Stromal cell of bone marrow (primary cell): ENCODE results near the gene ATP1B1.

Source experiments
- DNase-seq: peaks from one replicate; pipeline ENCODE4 v3.0.0-alpha.2; 2012; ENCODE audit warnings: low read depth

The ATP1B1 gene

DNA sequence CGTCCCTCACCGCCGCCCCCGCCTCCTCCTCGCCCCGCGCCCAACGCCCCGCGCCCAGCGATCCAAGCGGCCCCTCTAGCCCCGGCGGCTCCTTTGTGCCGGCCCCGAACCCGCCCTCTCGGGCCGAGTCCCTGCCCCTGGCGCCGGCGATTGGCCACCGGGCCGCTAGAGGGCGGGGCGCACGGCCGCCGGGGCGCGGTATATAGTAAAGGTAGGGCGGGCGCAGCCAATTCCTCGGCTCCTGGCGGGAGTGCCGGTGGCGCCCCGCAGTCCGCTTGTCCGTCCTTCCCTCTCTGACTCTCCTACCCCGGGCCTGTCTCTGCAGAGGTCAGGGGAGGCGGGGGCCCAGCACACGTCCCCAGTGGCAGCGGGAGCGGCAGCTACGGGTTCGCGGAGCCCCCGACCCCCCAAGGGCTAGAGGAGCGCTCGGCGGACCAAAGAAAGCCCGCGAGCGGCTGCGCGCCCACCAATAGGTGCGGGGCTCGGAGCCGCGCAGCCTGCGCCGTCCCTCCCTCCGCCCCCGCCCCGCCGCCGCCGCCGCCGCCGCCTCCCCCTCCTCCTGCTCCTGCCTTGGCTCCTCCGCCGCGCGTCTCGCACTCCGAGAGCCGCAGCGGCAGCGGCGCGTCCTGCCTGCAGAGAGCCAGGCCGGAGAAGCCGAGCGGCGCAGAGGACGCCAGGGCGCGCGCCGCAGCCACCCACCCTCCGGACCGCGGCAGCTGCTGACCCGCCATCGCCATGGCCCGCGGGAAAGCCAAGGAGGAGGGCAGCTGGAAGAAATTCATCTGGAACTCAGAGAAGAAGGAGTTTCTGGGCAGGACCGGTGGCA lies at the start of gene ATP1B1:
Gene ATP1B1 (plus strand): TSS at position 596 of the 826 bp plus-strand sequence. CDS start 140 bp downstream, at position 736.
- no peak for DNase-seq

DNA sequence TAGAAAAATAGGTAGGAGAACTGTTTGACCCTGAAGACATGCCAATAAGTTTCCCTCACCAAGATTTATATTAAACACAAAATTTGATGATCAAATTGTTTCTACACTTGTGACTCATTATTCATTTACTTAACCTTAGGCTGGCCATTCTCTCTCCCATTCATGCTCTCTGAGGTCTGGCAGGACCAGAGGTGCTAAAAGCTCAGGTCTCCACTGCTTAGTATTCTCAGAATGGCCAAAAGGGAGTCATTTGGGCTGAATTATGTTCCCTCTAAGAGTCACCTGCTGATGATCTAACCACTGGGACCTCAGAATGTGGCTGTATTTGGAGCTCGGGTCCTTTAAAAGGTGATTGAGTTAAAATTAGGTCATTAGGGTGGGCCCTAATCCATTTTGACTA lies 47.1 kb upstream of the ATP1B1 start:
- no peak for DNase-seq

DNA sequence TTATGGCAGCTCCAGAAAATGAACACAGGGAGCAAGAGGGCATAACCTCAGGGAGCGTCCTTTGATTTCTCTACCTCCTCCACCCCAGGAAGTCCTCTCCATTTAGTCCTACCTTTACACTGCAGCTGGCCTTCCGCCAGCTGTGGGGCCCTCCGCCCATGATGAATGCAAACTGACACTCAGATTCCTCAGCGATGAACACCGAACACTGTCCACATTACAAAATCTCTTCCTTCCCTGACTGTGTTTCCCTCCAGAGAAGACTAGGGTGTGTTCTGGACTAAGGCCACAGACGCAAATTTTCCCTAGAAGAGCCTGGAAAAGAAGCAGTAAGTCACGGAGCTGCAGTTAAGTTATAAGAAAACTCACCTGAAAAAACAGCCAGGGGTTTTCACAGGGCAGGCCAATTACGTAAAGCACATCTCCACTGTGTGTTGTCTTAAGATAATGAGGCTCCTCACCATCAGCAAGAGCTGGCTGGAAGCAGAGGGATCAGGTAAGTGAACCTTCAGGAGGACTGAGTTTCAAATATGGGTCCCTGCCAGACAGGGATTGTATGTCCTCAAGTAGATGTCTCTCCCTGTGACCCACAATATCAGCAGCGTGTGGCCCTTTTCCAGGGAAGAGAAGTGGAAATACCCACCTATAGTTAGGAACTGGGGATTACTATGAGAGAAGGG lies 46.3 kb upstream of the ATP1B1 start:
- peak; percentile 15 for DNase-seq

DNA sequence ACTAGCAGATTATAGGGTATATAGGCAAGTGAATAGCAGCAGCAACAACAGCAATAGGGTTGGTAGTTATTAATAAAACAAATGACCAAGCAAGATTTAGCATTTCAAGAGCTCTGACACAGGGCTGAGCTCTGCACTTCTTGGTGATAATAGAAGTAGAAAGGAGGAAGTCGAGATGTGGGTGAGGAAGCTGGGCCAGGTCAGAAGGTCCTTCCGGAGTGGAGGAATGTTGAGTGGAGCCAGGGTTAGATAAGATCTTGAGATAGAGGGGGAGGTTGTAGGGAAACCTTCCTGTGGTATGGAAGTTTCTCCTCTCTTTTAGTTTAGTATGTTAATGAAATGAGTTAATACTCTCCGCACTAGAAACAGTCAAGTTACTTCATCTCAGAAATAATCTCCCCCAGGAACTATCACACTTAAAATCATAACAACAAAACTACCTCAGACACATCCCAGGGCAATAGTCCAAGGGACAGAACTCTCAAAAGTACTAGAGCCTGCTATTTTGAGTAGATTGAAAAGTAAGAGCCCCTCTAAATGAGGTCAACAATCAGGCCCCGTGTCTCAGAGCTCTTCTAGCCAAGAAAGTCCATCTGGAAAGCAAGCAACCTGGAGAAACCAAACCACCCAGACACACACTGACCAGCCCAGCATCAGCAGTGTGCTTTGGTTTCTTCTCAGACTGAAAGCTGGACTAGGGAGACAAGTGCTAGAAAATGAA lies 45.4 kb upstream of the ATP1B1 start:
- no peak for DNase-seq

DNA sequence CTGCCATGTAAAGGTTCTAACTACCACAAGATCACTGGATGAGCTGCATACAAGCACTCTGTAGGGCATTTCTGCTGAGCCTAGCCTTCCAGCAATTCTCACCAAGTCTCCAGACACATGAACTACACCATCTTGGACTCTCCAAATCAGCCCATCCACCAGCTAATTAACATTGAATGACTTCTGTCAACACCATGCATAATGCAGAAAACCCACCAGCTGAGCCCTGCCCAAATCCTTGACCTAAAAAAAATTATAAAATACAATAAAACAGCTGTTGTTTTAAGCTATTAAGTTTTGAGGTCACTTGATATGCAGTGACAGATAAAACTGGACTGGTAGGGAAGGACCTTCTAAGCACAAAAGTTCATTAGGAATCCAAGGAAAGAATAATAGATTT lies 44.3 kb upstream of the ATP1B1 start:
- no peak for DNase-seq

DNA sequence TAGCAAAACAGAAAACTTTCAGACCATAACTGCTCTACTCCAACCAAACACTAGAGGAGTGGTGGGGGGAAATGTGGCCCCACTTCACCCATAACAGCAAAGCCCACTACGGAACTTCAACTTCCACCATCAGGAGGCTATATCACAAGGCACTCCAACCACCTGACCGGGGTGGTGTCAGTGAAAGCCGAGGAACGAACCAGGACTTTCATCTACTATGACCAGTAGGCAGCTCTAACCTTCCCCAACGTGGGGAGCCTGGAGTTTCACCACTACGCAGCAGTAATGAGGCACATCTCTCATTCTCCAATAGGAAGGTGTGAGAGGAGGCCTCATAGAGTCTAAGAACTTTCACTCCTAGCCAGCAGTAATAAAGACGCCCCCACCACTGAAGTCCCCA lies 42.4 kb upstream of the ATP1B1 start:
- DNase-seq = no peak

DNA sequence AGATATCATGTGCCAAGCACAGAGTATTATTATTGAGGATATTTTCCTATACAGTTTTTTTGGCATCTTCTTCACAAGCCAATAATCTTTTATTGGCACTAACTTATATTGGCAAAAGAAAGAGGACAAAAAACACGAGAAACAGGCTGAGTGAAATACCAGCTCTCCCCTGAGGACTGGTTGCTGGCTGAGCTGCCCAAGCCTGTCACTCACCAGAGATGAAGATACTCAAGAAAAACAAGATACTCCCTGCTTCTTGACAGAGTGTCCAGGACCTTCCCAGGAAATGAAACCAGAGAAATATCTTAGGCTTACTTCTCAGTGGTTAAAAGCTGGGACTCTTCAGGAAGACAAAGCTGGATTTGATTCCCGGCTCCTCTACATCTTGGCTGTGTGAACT lies 35.9 kb upstream of the ATP1B1 start:
- DNase-seq = no peak

DNA sequence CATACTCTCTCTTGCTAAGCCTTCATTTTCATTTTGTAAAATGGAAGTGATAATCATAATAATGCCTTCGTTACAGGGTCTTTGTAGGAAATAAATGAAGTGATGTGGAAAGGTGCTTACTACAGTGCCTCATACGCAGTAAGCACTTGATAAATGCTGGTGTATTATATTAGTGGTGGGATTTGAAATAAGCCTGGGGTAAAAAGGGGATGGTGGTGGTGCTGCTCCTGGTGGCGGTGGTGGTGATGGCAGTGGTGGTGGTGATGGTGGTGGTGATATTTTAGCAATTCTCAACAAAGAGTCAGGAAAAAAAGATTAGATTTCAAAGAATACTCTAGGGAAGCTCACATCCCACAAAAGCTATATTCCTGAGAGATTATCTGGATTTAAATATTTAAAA lies 35.5 kb upstream of the ATP1B1 start:
- no peak for DNase-seq

DNA sequence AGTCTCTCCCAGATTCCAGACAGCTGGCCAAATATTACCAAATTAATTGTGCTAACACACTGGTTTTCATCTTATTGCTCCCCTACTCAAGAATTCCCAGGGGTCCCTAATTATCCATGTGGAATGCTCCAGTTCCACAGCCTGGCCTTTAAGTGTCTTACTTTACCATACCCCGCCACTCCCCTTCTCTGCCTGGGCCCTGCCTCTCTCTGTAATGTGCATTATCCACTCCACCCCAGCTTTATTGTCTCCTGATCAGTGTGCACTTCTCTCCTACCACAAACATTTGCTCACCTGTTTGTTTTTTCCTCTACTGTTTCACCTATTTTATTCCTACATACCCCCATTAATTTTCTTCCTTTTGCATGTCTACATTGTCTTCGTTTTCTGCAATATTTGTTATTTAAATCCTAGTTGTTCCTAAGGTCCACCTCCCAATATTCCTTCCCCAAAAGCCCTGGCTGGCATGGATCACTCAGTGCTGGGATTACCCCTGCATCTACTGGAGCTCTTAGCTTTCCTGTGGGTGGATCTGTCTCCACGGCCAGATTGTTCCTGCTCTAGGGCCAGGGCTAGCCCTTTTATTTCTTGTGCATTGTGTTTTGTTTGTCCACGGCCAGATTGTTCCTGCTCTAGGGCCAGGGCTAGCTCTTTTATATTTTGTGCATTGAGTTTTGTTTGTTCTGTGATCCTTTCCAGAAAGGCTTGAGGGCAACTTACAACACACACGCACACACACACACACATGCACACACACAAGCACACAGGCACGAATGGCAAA lies 33.4 kb upstream of the ATP1B1 start:
- DNase-seq = no peak

DNA sequence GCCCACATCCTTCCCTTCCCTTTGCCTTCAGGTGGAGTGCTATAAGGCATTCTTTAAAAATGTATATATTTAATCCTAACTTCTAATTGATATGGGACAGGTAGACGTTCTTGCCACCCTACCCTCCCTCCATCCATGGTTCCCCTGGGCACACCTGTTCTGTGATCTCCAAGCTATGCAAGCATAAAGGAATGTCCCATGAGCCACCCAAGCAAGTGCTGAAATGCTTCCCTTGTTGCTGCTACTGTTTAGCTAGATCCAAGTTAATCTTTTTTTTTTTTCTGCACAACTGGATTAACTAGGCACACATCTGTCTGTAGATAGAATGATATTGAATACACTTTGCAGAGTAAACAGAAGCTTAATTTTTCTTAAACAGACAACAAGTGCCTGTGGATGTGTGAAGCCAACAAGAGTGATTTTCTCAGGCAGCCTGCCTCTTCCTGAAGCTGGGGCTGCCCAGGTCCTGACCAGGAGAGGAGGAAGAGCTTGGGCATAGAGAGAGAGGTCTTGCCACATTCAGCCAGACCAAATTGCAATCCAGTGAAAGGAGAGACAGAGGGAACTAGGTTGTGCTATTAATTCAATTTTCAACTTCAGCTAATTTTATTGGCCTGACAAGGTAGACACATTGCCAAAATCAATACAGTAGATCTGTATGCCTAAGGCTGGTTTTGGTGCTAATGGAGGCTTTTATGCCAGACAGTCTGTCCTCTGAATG lies 28.2 kb upstream of the ATP1B1 start:
- DNase-seq = no peak

DNA sequence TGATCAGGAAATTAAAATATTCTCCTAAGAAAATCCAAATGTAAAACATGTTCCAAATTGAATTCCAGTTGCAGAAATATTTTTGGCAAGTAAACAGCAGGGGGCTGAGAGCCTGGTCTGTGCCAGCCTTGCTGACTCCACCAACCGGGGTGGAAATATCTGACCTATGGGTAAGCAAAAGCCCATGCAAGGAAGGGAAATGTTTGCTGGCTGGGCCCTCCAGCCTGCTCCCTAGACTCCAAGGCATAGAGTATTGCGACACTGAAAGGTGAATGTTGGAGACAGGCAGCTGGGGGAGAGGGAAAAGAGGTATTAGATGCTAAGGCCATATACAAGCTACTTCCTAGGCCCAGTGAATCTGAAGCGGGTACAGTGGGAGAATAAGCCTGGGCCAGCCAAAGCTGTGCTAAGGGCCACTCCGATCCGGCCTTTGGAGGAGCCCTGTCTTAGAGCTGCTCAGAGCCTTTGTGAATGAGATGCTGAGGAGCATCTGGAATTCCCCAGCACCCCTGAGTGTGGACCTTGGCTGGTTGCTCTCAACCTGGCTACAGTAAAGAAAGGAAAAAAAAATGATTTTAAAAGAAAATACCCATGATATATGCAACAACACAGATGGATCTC lies 24.9 kb upstream of the ATP1B1 start:
- DNase-seq = no peak

DNA sequence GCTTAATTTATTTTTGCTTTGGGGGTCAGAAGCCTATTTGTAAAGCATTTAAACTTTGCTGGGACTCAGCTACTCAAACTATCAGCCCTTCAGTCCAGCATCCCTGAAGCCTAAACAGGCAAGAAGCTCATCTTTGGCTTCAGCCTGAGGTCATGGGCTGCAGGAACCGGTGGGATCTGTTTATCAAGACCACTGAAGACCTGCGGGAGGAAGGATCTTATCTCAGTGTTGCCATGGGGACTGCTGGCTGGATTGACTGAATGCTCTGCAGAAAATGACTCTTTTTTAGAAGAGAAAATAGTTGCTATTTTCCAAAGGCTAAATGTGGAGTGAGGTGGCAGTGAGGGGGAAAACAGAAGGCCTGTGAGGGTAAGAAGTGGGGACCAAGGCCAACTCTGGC lies 20.6 kb upstream of the ATP1B1 start:
- DNase-seq = no peak

DNA sequence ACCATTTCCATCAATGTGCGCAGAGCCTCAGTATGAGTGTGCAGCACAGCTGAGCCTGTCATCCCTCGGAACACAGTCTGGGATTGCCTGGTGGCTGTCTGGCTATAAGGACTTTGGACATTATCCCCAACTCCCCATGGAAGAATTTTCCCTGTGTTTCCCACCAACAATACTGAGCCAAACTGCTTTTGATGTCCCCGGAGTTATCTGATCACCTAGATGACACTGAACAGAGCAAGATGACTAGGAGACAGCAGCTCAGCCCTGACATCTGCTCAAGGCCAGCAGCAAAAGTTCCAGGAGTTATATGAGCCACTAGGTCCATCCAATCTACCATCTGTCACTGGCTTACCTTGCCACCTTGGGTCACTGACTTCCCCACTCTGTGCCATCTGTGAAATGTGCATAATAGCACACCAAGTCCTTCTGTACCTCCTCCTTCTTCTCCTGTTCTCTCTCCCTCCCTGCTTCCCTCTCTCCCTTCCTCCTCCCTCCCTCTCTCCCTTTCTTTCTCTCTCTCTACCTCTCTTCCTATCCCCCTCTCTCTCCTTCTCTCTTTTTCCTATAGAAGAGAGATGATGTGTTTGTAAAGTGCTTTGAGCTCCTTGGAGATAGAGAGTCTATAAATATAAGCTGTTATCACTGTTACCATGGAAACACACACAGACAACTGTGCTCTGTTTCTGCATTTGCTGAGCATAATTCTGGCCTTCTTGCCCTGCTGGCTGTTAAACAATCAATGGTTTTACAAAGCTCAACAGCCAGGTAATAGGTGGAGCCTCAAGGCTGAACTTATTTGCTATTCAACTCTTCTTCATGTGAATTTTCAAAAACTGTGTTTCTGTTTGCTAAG lies 19.7 kb upstream of the ATP1B1 start:
- DNase-seq = no peak

DNA sequence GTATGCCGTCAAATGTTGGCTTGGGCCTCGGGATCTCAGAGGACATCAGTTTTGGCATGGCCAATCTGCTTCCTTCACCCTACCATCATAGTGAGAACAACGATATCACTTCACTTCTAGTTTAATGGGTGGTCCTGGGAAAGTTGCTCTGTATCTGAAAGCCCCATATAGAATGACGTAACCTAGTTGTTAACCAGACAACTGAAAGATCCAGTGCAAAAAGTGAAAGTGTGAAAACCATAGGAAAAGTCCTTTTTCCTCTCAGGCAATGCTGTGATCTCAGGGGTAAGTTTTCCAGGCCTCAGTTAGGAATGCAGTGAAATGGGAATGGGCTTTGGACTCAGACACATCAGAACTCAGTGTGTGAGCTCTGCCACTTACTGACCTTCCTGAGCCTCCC lies 18.6 kb upstream of the ATP1B1 start:
- no peak for DNase-seq

DNA sequence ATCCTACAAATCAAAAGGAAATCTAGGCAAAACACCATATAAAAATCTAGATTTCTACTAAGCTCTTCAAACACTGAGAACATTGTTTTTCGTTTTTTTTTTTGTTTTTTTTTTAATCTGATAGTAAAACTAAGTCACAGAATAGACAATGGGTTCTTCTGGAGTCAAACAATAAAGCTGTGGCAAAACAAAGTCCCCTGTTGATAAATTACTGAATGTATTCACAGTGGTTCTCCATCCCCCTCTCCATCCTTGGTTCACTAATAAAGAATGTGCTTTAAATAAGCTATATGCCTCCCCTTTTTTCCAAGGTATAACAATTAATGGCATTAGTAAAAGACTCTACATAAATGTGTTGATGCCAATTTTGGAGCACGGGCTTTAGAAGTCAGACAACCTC lies 16.7 kb upstream of the ATP1B1 start:
- no peak for DNase-seq

DNA sequence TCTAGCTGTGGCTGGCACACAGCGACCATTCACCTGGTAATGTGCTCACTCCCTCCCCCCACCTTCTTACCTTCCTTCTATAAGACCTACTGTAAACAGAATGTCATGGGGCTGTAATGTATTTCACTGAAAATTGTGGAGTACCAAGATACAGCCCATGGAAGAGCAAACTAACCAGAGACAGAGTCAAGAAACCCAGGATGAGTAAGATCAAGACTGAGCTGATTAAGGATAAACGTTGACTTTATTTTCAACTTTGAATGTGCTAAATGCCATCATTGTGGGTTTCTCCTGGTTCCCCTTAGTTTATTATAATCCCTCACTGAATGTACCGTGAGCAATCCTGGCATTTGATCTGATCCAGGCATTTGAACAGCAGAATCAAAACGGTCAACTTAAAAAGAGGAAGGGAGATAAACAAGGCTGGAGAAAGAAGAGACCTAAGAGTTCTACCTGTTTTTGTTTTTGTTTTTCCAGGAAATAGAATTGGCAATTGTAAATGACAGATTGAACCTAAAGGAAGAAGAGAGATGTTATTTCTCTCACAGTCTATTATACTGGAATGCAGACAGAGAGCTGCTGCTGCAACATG lies 16.1 kb upstream of the ATP1B1 start:
- no peak for DNase-seq

DNA sequence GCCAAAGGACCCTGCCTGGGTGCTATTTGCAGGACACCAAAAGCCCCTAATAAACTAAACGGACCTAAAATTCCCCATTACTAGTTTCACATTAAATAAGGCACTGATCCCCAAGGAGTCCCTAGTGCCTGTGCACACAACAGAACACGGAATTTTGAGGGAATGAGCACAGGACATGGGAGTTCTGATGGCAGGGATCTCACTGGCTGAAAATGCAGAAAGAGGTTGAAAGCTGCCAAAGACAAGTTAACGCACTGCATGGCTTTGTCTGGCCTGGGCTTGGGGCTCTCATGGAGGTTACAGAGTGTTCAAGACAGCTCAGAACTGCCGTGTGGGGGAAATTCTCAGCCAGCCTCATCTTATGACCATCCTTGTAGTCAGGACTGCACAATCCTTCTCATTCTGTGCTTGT lies 15.6 kb upstream of the ATP1B1 start:
- no peak for DNase-seq

DNA sequence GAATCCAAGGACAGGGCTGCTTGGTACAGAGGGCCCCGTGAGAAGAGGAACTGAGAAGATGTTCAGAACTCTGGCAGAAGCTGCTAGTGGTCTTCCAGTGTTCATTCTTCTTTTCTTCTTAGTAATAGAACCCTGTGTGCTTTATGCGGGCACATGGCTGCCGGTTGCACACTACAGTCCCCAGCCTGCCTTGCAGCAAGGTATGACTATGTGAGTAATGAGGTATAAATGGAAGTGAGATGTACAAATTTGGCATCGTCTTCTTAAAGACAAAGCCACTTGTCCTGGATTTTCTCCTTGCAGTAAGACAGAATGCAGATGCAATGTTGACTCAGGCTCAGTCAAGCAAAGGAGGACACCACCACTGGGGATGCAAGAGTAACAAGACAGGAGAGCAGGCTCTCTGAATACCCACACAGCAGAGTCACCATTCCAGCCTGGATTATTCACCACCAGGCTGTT lies 15.0 kb upstream of the ATP1B1 start:
- no peak for DNase-seq

DNA sequence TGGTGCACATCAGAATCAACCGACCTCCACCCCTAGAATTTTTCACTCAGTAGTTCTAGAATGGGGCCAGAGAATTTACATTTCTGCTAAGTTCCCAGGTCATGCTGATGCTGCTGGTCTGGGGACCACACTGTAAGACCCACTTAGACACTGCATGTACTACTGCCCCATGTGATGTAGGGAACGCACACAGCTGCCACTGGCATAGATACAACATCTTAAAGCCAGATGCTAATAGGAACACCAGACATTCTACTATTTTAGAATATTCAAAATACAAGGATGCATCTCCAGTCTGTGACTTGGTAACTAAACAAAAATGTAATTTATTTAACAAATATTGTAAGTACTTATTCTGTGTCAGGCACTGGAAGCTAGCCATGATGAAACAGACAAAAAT lies 14.1 kb upstream of the ATP1B1 start:
- DNase-seq = no peak
